Stimulated activated CD4-positive, alpha-beta T cell treated with anti-CD3 and anti-CD28 coated beads, TNF-alpha, amount 100 ng/mL, for 4 hours (primary cell): Measurements from ENCODE around the gene ASB2.

Source experiments
- DNase-seq, 3 experiments: peaks; one replicate each; pipeline ENCODE4 v3.0.0-alpha.2; 2020; ENCODE audit warnings: low read depth in 3 of 3

The ASB2 gene

GRCh38 chr14:94000267-94000666, 23.9 kb upstream of the ASB2 start:
- DNase-seq = no peak

DNA sequence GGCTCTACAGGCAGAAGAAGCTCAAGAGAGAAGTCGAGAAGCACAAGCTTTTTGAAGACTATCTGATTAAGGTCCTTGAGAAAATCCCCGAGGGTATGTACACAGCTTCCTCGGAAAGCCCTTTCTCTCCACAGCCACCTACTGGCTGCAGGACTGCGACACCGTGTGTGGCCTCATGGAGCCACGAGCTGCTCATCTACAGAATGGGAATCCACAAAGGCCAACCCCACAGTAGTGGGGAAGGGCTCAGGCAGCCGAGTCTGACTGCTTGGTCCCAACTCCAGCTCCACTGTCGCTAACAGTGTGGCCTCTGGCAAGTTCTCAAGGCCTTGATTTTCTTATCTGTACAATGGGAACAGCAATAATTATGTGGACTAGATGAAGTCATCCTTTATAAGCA, 23.2 kb upstream of the ASB2 start:
- no peak for DNase-seq

DNA sequence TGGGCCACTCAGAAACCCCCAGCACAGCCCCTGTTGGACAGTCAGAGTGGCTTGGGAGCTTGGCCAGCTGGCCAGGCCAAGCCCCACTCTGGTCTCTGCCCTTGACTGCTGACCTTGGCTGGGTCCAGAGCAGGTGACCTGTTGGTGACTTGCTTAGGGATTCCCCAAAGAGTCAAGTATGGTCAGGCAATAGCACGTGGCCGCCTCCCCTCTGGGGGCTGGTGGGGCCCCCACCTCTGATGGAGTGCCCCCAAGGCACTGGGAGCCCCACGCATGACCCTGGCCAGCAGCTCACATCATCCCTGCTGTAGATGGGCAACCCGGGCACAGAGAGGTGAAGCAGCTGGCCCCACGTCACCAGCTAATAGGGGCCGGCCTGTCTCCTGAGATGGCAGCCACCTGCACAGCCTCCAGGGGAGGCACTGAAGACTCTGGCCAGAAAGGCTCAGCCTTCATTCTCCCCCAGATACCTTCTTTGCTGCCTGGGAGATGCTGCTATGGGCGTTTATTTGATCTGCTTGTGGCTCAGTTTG, 22.6 kb upstream of the ASB2 start:
- DNase-seq = no peak

GRCh38 chr14:93997916-93998870, 21.8 kb upstream of the ASB2 start:
- no peak for DNase-seq

DNA sequence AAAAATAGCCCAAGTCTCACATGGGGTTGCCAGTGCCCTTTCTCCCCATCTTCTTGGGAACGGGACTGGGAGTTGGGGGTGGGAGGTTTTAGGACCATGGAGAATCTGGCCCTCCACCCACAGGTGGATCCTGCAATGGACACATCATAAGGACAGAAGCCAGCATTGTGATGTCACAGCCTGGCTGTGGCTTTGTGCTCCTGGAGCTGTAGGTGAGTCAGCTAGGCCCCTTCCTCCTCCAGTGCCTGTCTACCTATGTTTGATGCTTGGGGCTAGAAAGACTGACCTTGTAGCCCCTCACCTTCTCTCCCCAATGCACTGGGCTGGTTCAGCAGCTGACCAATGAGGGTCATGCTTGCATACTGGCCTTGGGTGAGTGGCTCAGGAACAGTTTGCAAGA, 20.7 kb upstream of the ASB2 start, which contains the start of gene CCDC197:
TSS of gene CCDC197 (plus strand) at position 220 of the 400 bp plus-strand sequence. CDS start 831 bp downstream, outside the sequence.
- no peak for DNase-seq

GRCh38 chr14:93996130-93996695, 19.8 kb upstream of the ASB2 start:
- DNase-seq = no peak

DNA sequence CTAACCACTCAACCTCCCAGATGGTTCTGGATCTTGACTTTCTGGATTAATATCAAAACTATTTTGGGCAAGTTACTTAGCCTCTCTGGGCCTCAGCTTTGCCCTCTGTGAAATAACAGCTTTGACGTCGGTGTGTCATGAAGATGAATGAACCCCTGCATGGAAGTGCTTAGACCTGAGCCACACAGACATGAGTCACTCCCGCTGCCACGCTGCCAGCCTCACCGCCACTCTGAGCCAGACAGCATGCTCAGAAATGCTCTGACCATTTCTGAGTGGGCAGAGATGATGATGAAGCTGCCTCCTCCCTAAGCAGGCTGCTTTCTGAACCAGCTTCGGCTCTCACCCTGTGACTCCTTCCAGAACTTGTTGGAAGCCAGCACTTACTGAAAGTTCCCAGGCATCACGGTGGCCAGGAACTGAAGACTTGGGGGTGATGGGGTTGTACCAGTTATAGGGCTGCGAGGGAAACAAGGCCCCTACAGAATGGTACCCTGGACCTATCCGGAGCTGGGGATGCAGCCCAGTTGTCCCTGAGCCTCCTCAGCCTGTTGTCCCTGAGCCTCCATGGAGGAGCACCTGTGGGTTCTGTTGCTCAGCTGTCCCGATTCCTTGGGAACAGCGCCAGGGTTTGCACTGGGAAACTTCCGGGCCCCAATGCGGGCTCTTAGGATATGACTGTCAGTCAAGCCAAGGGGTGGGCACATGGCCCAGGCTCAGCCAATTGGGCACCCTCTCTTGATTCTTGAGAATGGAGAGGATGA, 18.7 kb upstream of the ASB2 start:
- DNase-seq = peak in 2 of 3 experiments; percentile 34 to 43

- DNase-seq = no peak
Observed at GRCh38 chr14:93993382-93993781, 17.0 kb upstream of the ASB2 start.

DNA sequence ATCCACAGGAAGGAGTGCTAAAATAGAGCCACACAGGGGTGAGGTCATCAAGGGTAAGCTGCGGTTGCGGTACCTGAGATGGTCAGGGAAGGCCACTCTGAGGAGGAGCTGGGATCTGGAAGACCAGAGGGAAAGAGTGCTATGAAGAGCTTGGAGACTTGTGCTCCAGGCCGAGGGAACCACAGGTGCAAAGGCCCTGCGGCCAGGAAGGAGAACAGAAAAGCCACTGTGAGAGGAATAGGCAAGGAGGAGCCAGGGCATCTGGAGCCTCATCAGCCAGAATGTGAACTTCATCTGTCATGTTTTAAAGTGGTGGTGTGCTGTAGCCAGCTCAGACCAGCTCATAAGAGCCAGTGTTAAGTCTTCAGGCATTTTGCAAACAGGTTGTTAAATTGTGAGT, 15.3 kb upstream of the ASB2 start:
- DNase-seq = no peak

GRCh38 chr14:93991212-93991611, 14.8 kb upstream of the ASB2 start:
- DNase-seq = no peak

GRCh38 chr14:93989939-93990338, 13.6 kb upstream of the ASB2 start:
- no peak for DNase-seq

DNA sequence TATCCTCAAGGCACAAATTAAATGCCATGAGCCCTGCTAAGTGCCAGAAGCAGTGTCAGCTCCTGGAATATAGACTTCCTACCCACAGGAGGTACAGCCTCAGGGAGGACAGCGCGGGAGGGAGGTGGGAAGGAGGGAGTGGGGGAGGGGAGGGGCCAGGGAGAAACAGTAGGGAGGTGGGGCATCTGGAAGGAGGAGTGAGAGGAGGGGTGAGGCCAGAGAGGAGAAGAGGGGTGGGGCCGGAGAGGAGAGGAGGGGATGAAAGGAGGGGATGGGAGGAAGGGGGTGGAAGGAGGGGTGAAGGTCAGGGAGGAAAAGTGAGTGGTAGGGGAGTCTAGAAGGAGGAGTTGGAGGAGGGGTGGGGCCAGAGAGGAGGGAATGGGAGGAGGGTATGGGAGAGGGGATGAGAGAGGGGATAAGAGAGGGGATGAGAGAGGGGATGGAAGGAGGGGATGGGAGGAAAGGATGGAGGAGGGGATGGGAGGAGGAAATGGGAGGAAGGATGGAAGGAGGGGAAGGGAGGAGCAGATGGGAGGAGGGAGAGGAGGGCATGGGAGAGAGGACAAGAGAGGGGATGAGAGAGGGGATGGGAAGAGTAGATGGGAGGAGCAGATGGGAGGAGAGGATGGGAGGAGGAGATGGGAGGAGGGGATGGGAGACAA, 11.6 kb upstream of the ASB2 start:
- DNase-seq = no peak

GRCh38 chr14:93987376-93987775, 11.0 kb upstream of the ASB2 start:
- no peak for DNase-seq

DNA sequence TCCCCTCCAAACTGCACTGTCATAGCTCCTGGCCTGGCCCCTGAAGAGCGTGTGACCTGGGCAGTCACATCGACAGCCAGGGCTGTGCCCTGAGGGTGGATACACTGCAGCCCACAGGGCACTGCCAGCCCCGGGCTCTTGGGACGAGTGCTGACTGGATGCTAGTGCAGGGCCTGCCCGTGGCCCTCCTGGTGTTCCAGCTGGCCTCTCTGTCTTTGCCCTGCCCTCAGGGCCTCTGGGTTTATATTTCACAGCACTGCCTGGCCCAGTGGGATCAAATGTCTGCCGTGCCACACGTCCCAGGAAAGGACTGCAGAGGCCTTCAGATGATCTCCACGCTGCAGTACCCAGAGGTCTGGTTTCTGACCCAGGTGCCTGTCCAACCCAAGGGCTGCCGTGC, 10.6 kb upstream of the ASB2 start:
- no peak for DNase-seq

DNA sequence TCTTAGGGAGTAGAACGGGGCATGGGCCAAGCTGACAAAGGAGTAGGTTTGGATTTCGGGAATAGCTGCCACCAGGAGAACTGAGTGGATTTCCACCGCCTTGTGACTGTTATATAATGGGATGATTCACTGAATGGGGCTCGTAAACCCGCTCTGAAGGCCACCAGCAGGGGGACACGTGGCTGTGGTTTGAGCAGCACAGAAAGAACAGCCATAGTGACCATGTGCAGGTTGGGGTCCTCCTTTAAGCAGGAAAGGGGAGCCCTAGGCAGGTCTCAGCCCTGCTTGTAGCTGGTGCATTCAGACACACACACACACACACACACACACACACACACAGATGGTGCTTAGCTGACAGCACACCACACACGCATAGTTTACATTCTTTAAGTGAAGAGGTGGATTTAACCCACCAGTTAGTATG, 8.6 kb upstream of the ASB2 start:
- no peak for DNase-seq

DNA sequence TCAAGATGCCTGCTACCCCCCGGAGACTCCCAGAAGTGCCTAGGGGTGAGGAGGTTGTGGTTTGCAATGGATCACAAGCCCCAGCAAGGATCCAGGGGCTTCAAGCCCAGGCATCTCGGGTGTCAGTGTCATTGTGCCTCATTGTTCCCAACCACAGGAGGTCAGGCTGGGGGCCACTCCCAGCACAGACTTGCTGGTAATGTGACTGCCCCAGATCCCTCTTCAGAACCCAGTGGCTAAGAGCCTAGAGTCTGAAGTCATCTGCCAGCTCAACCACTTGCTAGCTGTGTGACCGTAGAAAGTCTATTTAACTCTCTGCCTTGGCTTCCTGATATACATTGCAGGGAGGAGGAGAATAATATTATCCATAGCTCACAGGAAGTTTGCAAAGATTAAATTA, 7.7 kb upstream of the ASB2 start:
- DNase-seq = no peak

DNA sequence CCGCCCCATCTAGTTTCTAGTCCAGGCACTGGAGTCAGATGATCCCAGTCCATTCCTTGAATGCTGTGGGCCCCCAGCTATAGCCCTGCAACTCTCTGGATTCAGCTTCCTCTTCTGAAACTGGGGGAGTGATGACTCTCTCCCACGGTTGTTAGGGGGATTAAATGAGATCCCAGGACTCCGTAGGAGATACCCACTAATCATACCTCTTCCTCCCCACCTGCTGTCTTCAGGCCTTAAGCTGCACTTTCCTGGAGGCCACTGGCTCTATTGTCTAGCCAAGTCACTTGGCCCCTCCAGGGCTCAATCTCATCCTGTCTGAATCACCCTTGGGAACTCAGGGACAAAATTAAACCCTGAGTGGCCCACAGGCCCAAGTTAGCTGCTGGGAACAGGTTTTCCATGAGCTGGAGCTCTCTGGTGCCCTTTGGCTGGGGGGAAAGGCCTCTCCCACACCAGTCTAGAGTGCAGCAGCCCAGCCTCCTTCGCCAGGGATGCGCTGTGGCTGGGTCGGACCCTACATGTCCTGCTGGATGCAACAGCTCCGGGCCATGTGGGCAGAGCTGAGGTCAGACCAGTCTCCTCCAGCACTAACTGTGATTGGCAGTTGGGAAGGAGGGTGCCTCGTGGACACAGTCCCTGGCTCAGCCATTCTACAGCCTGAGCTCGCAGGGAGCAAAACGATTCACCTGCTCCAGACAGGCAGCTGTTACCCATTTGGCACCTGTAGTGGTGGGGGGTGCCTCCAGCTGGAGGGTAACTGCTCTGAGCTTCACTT, 6.0 kb upstream of the ASB2 start:
- no peak for DNase-seq

GRCh38 chr14:93981316-93982229, 5.2 kb upstream of the ASB2 start:
- DNase-seq = no peak

GRCh38 chr14:93980456-93981201, 4.3 kb upstream of the ASB2 start:
- no peak for DNase-seq
